ES-I3 (cell line): ENCODE measurements around the gene GRAMD1B.
"Not testable (repeated sequence)": the region's sequence is repeated elsewhere in the genome, so short reads cannot be mapped to it uniquely, and the experiment has no call there.

Source experiments
- H3K36me3 ChIP-seq: 2 replicates; pipeline ENCODE4 v1.6.1; 2013; ENCODE audit warnings: mild to moderate bottlenecking, low read length, control low read depth, moderate library complexity; ENCODE audit not compliant: insufficient read depth
- H3K4me1 ChIP-seq: 2 replicates; pipeline ENCODE4 v1.6.1; 2013; ENCODE audit warnings: mild to moderate bottlenecking, control low read depth, low read length; ENCODE audit not compliant: insufficient read depth
- H3K9ac ChIP-seq: 2 replicates; pipeline ENCODE4 v1.6.1; 2013; ENCODE audit warnings: low read depth, mild to moderate bottlenecking, low read length, moderate library complexity
- H3K9me3 ChIP-seq: 2 replicates; pipeline ENCODE4 v1.6.1; 2013; ENCODE audit warnings: mild to moderate bottlenecking, low read length, moderate library complexity; ENCODE audit not compliant: control insufficient read depth, insufficient read depth

GRAMD1B gene

GRCh38 chr11:123511037-123511870, 81.2 kb downstream of the GRAMD1B start:
- H3K36me3 ChIP-seq = no peaks in the 10 kb centered on the region
- no peak overlapping the region for H3K9ac ChIP-seq
- no peaks in the 10 kb centered on the region for H3K9me3 ChIP-seq
- H3K4me1 ChIP-seq = peaks cover 22% of the 10 kb centered on the region

GRCh38 chr11:123513309-123513708, 83.2 kb downstream of the GRAMD1B start:
- not testable (repeated sequence) for H3K36me3 ChIP-seq, H3K9me3 ChIP-seq, H3K9ac ChIP-seq
- H3K4me1 ChIP-seq = peaks cover 31% of the 10 kb centered on the region

DNA sequence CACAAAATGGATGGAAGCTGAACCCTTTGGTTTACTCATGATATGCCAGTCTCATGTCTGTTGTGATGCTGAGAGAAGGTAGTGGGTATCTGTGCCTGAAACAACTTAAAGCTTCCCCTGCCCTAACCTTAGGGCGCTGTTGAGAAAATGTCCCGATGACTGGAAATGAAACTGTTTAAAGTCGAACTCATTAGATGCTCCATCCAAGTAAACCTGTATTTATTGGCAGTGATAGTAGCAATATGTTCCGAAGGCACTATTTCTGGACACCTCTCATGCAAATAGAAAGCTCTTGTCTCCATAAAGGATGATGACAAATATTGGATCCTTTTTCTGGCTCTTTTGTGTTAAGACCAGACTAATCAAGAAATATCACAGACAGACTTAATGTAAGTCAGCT, 86.2 kb downstream of the GRAMD1B start:
- H3K9ac ChIP-seq = no peak overlapping the region
- peaks cover 34% of the 10 kb centered on the region for H3K4me1 ChIP-seq
- no peaks in the 10 kb centered on the region for H3K9me3 ChIP-seq
- no peaks in the 10 kb centered on the region for H3K36me3 ChIP-seq

DNA sequence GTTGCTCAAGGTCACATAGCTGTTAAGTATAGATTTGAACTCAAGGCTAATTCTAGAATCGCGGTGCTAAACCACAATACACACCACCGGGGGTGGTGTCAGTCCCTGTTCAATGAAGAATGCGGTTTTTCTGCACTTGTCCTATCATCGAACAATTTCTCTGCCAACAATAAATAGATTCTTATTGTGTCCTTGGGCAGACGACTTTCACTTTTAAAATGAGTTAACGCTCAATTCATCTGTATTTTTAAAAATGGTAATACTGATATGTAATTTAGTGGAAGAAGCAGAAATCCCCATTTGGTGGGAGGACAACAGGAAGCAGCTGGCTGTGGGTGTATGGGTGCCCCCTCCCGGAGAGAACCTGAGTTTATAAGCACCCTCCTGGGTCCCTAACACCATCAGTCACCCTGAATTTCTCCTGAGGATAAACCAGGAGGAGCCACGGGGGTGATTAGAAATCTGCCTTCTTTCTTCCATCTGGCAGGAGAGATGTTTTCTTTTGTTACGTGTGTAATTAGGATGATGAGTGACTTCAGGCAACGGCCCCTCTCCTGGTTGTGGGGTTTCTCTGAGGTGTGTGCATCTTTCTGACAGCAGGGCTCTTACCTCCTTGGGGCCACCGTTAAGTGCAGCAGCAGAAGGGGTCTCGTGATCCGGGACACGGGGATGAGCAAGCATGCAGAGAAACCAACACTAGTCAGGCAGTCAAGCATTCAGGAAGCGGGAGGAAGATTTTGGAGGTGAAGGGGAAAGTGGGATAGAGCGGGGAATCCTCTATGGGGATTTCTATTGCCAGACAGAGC, 87.7 kb downstream of the GRAMD1B start:
- no peaks in the 10 kb centered on the region for H3K36me3 ChIP-seq
- H3K9me3 ChIP-seq = no peaks in the 10 kb centered on the region
- H3K9ac ChIP-seq = no peak overlapping the region
- H3K4me1 ChIP-seq = peaks cover 36% of the 10 kb centered on the region

DNA sequence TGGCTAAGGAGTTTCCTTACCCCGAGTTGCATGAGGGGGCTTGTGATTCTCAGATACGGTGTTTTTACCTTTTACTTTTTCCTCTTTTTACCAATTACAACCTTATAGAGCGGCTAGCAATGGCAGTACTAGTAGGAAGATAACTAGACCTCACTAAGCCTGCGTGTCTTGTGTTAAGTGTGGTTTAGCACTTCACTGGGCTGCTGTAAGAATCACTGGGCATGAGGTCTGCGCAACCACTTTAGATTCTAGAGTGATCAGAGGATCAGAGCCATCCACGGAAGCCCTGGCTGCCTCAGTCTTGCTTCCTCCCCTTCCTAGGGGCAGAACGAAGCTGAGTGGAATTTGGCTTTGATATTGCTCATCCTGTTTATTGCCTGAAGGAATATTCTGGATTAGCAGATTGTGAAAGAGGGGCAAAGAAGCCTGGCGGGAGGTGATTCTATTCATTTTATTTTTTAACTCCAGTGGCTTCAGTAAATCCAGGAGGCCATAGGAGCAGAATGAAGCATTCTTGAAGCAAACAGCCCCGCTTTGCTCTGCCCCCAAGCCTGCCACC, 88.5 kb downstream of the GRAMD1B start:
- Histone ChIP-seq H3K9me3 (no peaks in the 10 kb centered on the region), H3K4me1 (peaks cover 36% of the 10 kb centered on the region), H3K9ac (no peak overlapping the region), H3K36me3 (no peaks in the 10 kb centered on the region)

- no peak overlapping the region for H3K9ac ChIP-seq
- H3K36me3 ChIP-seq = no peaks in the 10 kb centered on the region
- H3K4me1 ChIP-seq = peaks cover 36% of the 10 kb centered on the region
- H3K9me3 ChIP-seq = no peaks in the 10 kb centered on the region
Observed at GRCh38 chr11:123519055-123519796, 89.2 kb downstream of the GRAMD1B start.

DNA sequence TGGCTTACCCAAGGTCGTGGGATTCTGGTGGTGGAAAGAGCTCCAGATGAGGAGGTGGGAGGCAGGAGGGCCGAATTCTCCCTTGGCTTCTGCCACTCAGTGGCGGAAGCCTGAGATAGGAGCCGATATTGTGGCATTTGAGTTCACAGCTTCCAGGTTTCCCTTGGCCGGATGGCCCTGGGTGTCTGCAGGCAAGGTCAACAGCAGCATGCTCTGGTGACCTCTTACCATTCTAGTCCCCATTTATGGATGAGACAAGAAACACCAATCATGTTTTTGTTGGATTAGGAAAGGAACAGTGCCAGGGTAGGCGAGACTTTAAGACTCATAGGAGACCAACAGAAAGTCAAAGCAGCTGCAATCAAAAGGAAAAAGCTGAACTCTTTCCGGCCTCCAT, 89.7 kb downstream of the GRAMD1B start:
- Histone ChIP-seq H3K4me1 (peaks cover 39% of the 10 kb centered on the region), H3K9me3 (no peaks in the 10 kb centered on the region), H3K36me3 (no peaks in the 10 kb centered on the region), H3K9ac (no peak overlapping the region)

DNA sequence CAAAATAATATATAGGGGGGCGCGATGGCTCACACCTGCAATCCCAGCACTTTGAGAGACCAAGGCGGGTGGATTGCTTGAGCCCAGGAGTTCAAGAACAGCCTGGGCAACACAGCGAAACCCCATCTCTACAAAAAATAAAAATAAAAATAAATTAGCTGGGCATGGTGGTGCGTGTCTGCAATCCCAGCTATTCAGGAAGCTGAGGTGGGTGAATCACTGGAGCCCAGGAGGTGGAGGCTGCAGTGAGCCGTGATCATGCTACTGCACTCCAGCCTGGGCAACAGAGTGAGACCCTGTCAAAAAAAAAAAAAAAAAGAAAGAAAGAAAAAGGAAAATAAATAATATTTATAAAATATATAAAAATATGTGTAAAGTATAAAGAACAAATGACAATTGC, 90.4 kb downstream of the GRAMD1B start:
- not testable (repeated sequence) for H3K9ac ChIP-seq, H3K36me3 ChIP-seq, H3K9me3 ChIP-seq
- peaks cover 46% of the 10 kb centered on the region for H3K4me1 ChIP-seq

DNA sequence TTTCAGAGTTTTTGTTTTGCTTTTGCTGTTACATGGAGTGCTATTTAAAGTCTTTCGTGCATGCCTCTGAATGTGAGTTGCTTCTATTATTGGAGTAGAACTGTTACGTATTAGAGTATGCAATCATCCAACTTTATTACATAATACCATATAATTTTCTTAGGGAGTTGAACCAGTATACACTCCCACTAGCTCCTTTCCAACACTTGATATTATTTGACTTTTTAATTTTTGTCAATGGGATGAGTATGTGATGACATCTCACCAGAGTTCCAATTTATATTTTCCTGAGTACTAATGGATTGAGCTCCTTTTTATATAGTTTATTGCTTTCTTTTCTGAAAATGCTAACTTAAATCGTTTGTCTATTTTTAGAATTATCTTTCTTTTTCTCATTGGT, 90.9 kb downstream of the GRAMD1B start:
- Histone ChIP-seq H3K4me1 (peaks cover 51% of the 10 kb centered on the region), H3K9ac (no peak overlapping the region), H3K9me3 (no peaks in the 10 kb centered on the region), H3K36me3 (no peaks in the 10 kb centered on the region)

DNA sequence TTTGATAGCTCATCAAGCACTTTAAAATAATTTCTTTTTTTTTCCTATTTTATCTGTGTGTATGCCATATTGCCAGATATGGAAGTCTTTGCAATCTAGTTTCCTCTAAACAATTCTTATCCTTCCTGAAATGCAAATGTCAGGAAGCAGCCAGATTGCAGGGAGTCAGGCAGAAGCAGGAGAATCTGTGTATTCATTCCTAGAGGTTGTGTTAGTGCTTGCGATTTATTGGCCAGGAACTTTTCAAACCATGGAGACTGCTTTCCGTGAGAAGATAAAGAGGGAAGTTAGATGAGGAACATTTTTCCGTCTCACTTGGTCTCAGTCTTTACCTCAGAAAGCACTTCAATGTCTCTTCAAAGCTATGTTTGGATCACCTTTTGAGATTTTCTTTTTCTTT, 91.9 kb downstream of the GRAMD1B start:
- no peaks in the 10 kb centered on the region for H3K9me3 ChIP-seq
- no peak overlapping the region for H3K9ac ChIP-seq

DNA sequence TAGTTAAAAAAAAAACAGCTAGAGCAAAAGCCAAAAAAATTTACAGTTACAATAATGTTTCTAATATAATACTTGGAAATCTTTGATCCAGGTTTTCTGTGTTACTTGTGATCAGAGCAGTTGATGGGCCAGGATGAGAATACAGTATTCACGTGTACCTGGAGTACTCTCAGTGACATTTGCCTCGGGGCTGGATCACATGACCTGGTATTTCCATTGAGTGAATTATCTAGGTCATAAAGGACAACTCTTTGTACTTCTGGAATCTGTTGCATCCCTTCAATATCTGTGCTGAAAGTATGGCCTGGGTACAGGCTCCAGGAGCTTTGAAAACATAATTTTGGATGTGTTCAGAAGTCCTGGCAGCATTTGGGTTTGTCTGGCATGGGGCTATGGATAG, 93.5 kb downstream of the GRAMD1B start:
- Histone ChIP-seq H3K9me3 (no peaks in the 10 kb centered on the region), H3K4me1 (peaks cover 41% of the 10 kb centered on the region), H3K36me3 (no peaks in the 10 kb centered on the region), H3K9ac (no peak overlapping the region)

More for the DNA sequence above, 91.9 kb downstream of the GRAMD1B start:
- Histone ChIP-seq H3K4me1 (peaks cover 52% of the 10 kb centered on the region), H3K36me3 (no peaks in the 10 kb centered on the region)

- peaks cover 25% of the 10 kb centered on the region for H3K4me1 ChIP-seq
- H3K9me3 ChIP-seq = no peaks in the 10 kb centered on the region
- H3K9ac ChIP-seq = no peak overlapping the region
- H3K36me3 ChIP-seq = no peaks in the 10 kb centered on the region
Observed at GRCh38 chr11:123525097-123525496, 95.0 kb downstream of the GRAMD1B start.

DNA sequence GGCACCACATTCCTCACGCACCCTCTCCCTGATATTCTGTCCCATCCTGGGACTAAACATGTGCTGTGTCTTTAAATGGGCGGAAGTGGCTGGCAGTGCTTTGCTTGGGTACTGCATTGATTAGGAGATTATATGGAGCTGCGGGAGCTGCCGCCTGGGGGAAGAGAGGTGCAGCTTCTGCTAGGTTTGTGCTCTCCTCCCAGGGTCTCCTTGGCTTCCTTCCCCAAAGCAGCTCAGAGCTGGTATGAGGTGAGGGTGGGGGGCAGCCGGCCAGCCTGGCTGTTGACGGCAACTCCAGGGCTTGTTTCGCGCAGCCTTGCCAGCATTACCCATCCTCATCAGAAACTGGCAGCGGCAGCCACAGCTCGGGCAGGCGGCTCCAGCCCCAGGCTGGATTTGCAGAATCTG, 95.4 kb downstream of the GRAMD1B start:
- H3K9ac ChIP-seq = no peak overlapping the region
- H3K36me3 ChIP-seq = no peaks in the 10 kb centered on the region
- no peaks in the 10 kb centered on the region for H3K9me3 ChIP-seq
- H3K4me1 ChIP-seq = peaks cover 24% of the 10 kb centered on the region
